Glutamatergic neuron (in vitro differentiated cells): ENCODE measurements around the gene ACAN. TPM values are rescaled to one million over a fixed set of nuclear protein-coding genes. Genes with fewer than 3 reads are reported as not detected.

Source experiments
- DNase-seq: peaks from one replicate; pipeline ENCODE4 v3.0.0; 2022
- H3K27ac Mint-ChIP-seq: one replicate; pipeline ENCODE4 v1.8.0; 2020; ENCODE audit warnings: mild to moderate bottlenecking, mixed read lengths, inconsistent platforms; ENCODE audit not compliant: unreplicated experiment
- H3K27me3 Mint-ChIP-seq: one replicate; pipeline ENCODE4 v1.8.0; 2020; ENCODE audit warnings: mild to moderate bottlenecking, moderate library complexity, mixed read lengths, inconsistent platforms; ENCODE audit not compliant: unreplicated experiment
- H3K36me3 Mint-ChIP-seq: one replicate; pipeline ENCODE4 v1.8.0; 2020; ENCODE audit warnings: mild to moderate bottlenecking, mixed read lengths, inconsistent platforms; ENCODE audit not compliant: unreplicated experiment
- H3K4me1 Mint-ChIP-seq: one replicate; pipeline ENCODE4 v1.8.0; 2020; ENCODE audit warnings: mild to moderate bottlenecking, low read depth, mixed read lengths, inconsistent platforms; ENCODE audit not compliant: unreplicated experiment
- H3K4me3 Mint-ChIP-seq: one replicate; pipeline ENCODE4 v1.8.0; 2020; ENCODE audit warnings: mild to moderate bottlenecking, mixed read lengths, inconsistent platforms; ENCODE audit not compliant: unreplicated experiment
- H3K9me3 Mint-ChIP-seq: one replicate; pipeline ENCODE4 v1.8.0; 2020; ENCODE audit warnings: mild to moderate bottlenecking, moderate library complexity, mixed read lengths, inconsistent platforms; ENCODE audit not compliant: unreplicated experiment
- total RNA-seq: library from RNA; stranded (reverse); fragmentation: NEBNext Ultra II Directional; extraction: Animal tissue kit (Norgen Biotek cat#: 25700); gene quantifications from one replicate; pipeline ENCODE4 v1.2.1, GENCODE V29; 2021; ENCODE audit not compliant: unreplicated experiment
- TF ChIP-seq, protein P1 (sequence below): fragments of 200-600 bp; sonication (generic); IDR thresholded peaks from one replicate; pipeline ENCODE4 v1.5.0; 2021; ENCODE audit not compliant: partially characterized antibody, unreplicated experiment

ACAN gene
- total RNA-seq, 1 donor from 2014 or later: 0.05 TPM

DNA sequence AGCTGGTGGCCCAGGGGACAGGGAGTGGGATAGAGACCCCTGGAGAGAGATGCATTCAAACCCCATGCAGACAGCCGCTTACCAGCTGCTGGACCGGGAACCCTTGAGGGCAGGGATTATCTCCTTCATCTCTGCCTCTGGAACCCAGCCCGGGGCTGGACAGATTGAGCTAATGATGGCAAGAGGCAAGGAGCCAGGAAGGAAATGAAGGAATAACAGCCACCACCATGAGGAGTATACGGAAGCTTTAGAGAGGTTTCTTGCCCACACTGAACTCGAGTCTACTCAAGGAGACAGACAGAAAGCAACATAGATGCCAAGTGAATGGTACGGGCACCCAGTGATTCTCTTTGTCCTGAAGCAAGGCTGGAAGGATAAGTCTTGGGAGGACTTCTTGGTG is 68.9 kb downstream of the ACAN start:
- DNase-seq: no peak
- H3K4me3 Mint-ChIP-seq: no peak overlapping the region
- no peak overlapping the region for H3K27ac Mint-ChIP-seq
- TF ChIP-seq, protein P1, sequence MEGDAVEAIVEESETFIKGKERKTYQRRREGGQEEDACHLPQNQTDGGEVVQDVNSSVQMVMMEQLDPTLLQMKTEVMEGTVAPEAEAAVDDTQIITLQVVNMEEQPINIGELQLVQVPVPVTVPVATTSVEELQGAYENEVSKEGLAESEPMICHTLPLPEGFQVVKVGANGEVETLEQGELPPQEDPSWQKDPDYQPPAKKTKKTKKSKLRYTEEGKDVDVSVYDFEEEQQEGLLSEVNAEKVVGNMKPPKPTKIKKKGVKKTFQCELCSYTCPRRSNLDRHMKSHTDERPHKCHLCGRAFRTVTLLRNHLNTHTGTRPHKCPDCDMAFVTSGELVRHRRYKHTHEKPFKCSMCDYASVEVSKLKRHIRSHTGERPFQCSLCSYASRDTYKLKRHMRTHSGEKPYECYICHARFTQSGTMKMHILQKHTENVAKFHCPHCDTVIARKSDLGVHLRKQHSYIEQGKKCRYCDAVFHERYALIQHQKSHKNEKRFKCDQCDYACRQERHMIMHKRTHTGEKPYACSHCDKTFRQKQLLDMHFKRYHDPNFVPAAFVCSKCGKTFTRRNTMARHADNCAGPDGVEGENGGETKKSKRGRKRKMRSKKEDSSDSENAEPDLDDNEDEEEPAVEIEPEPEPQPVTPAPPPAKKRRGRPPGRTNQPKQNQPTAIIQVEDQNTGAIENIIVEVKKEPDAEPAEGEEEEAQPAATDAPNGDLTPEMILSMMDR: no peak
- peaks cover 4% of the 10 kb centered on the region for H3K36me3 Mint-ChIP-seq
- H3K4me1 Mint-ChIP-seq: no peaks in the 10 kb centered on the region
- H3K27me3 Mint-ChIP-seq: peaks cover 24% of the 10 kb centered on the region
- peaks cover 15% of the 10 kb centered on the region for H3K9me3 Mint-ChIP-seq

DNA sequence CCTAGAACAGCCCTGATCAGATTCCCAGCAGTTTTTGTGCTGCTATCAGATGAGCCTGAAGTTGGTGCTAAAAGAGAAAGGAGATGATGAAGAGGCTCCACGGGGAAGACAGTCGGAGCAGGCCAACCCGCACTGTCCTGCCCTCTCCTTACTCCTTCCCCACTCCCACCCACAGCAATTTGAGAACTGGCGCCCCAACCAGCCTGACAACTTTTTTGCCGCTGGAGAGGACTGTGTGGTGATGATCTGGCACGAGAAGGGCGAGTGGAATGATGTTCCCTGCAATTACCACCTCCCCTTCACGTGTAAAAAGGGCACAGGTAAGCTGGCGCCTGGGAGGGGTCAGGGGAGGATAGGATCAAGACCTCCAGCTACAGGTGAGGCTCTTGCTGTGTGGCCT is 69.5 kb downstream of the ACAN start:
- H3K9me3 Mint-ChIP-seq: peaks cover 13% of the 10 kb centered on the region
- H3K4me3 Mint-ChIP-seq: no peak overlapping the region
- H3K27me3 Mint-ChIP-seq: peaks cover 22% of the 10 kb centered on the region
- H3K36me3 Mint-ChIP-seq: peaks cover 2% of the 10 kb centered on the region
- H3K27ac Mint-ChIP-seq: no peak overlapping the region
- DNase-seq: no peak
- TF ChIP-seq, protein P1: no peak
- no peaks in the 10 kb centered on the region for H3K4me1 Mint-ChIP-seq

DNA sequence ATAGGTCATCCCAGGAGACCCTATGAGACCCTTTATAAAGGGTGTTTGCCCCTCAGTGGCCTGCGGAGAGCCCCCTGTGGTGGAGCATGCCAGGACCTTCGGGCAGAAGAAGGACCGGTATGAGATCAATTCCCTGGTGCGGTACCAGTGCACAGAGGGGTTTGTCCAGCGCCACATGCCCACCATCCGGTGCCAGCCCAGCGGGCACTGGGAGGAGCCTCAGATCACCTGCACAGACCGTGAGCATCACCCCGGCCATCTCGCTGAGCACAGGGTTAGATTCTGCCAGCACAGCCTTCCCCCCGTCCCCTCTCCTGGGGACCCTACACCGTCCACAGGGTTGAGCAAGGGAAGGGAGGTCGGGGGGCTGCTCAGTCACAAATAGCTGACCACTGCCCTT is 70.5 kb downstream of the ACAN start:
- Mint-ChIP-seq H3K27me3 (peaks cover 19% of the 10 kb centered on the region), H3K9me3 (peaks cover 11% of the 10 kb centered on the region), H3K36me3 (no peaks in the 10 kb centered on the region), H3K4me3 (no peak overlapping the region), H3K27ac (no peak overlapping the region), H3K4me1 (peaks cover 1% of the 10 kb centered on the region)
- TF ChIP-seq, protein P1: no peak
- no peak for DNase-seq

DNA sequence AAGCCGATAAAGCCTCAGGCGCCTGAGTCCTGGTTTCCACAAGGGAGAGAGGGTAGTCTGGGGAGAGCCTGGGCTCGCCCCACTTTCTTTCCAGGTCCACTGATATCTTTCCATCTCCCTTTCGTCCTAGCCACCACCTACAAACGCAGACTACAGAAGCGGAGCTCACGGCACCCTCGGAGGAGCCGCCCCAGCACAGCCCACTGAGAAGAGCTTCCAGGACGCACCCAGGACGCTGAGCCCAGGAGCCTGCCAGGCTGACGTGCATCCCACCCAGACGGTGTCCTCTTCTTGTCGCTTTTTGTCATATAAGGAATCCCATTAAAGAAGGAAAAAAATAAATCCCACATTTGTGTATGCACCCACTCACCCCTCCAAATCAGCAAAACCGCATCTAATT is 71.0 kb downstream of the ACAN start:
- Mint-ChIP-seq H3K4me1 (peaks cover 1% of the 10 kb centered on the region), H3K4me3 (no peak overlapping the region)

DNA sequence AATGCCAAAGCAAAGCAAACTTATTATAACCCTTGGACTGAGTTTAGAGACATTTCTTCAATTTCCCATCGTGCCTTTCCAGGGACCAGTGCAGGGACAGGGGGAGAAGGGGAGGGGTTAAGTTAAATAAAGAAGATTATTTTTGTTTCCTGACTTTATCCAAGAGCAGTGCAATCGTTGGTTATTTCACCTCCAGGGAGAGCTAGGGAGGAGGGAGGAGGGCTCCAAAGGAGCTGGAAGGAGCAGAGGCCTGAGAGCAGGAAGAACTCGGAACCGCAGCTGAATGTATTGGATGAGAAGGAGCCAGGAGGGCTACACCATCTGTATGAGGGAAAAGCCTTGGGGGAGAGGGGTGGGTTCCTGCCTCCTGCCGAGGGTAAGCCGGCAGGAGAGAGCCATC is 71.4 kb downstream of the ACAN start:
- TF ChIP-seq, protein P1: no peak
- Mint-ChIP-seq H3K9me3 (peaks cover 11% of the 10 kb centered on the region), H3K4me3 (no peak overlapping the region), H3K36me3 (no peaks in the 10 kb centered on the region), H3K27me3 (peaks cover 21% of the 10 kb centered on the region), H3K27ac (no peak overlapping the region), H3K4me1 (peaks cover 1% of the 10 kb centered on the region)
- DNase-seq: no peak

More for the DNA sequence above, 71.0 kb downstream of the ACAN start:
- TF ChIP-seq, protein P1: no peak
- peaks cover 20% of the 10 kb centered on the region for H3K27me3 Mint-ChIP-seq
- H3K9me3 Mint-ChIP-seq: peaks cover 11% of the 10 kb centered on the region
- no peak overlapping the region for H3K27ac Mint-ChIP-seq
- no peak for DNase-seq
- no peaks in the 10 kb centered on the region for H3K36me3 Mint-ChIP-seq
